Chondrocyte (in vitro differentiated cells): Measurements from ENCODE around the gene FRMD4B. TPM values are rescaled to one million over a fixed set of nuclear protein-coding genes. Genes with fewer than 3 reads are reported as not detected.
"Not testable (repeated sequence)": the region's sequence is repeated elsewhere in the genome, so short reads cannot be mapped to it uniquely, and the experiment has no call there.

Experiments used
- DNase-seq: peaks from one replicate; pipeline ENCODE4 v3.0.0; 2021; ENCODE audit warnings: mixed read lengths, low spot score
- H3K27ac Mint-ChIP-seq: one replicate; pipeline ENCODE4 v1.8.0; 2021; ENCODE audit warnings: mild to moderate bottlenecking, moderate library complexity, mixed read lengths; ENCODE audit not compliant: unreplicated experiment
- H3K27me3 Mint-ChIP-seq: 2 replicates; pipeline ENCODE4 v1.8.0; 2021; ENCODE audit warnings: low read depth, mixed read lengths
- H3K36me3 Mint-ChIP-seq: 2 replicates; pipeline ENCODE4 v1.8.0; 2021; ENCODE audit warnings: low read depth, mixed read lengths
- H3K4me1 Mint-ChIP-seq: 2 replicates; pipeline ENCODE4 v1.8.0; 2021; ENCODE audit warnings: low read depth, mild to moderate bottlenecking, mixed read lengths
- H3K4me3 Mint-ChIP-seq: one replicate; pipeline ENCODE4 v1.8.0; 2021; ENCODE audit warnings: mild to moderate bottlenecking, moderate library complexity, mixed read lengths; ENCODE audit not compliant: unreplicated experiment
- H3K9me3 Mint-ChIP-seq: 2 replicates; pipeline ENCODE4 v1.8.0; 2021; ENCODE audit warnings: low read depth, mixed read lengths
- total RNA-seq: library from RNA; stranded (reverse); gene quantifications from 3 replicates; pipeline ENCODE4 v1.2.1, GENCODE V29; 2021
- TF ChIP-seq, protein P1 (sequence below): fragments of 200-600 bp; sonication (generic); IDR thresholded peaks from 2 replicates; pipeline ENCODE4 v1.5.0; 2021; ENCODE audit warnings: antibody characterized with exemption, mild to moderate bottlenecking, moderate library complexity

The FRMD4B gene
- total RNA-seq, 1 donor from 2014 or later = 4.1 TPM

DNA sequence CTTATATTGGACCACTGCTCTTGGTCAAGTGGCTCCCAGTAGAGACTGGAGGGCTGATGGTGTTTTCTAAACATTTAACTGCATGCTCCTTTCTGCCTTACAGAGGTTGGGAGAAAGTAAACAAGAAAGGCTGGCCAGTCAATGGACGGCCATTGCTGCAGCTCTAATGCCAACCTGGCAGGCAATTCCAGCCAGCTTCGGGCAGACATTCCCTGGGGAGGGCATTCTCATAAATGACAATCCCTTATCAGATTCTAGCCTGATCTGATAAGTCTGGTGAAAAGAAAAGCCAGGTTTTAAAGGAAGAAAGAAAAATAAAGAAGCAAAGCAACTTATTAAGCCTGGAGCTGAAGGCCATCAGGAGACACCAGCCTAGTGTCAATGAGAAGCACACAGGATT, 60.7 kb downstream of the FRMD4B start:
- TF ChIP-seq, protein P1, sequence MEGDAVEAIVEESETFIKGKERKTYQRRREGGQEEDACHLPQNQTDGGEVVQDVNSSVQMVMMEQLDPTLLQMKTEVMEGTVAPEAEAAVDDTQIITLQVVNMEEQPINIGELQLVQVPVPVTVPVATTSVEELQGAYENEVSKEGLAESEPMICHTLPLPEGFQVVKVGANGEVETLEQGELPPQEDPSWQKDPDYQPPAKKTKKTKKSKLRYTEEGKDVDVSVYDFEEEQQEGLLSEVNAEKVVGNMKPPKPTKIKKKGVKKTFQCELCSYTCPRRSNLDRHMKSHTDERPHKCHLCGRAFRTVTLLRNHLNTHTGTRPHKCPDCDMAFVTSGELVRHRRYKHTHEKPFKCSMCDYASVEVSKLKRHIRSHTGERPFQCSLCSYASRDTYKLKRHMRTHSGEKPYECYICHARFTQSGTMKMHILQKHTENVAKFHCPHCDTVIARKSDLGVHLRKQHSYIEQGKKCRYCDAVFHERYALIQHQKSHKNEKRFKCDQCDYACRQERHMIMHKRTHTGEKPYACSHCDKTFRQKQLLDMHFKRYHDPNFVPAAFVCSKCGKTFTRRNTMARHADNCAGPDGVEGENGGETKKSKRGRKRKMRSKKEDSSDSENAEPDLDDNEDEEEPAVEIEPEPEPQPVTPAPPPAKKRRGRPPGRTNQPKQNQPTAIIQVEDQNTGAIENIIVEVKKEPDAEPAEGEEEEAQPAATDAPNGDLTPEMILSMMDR = no peak
- Mint-ChIP-seq H3K4me3 (no peak overlapping the region), H3K36me3 (no peaks in the 10 kb centered on the region), H3K4me1 (peaks cover 40% of the 10 kb centered on the region), H3K27me3 (no peaks in the 10 kb centered on the region), H3K27ac (no peak overlapping the region), H3K9me3 (no peaks in the 10 kb centered on the region)
- no peak for DNase-seq

DNA sequence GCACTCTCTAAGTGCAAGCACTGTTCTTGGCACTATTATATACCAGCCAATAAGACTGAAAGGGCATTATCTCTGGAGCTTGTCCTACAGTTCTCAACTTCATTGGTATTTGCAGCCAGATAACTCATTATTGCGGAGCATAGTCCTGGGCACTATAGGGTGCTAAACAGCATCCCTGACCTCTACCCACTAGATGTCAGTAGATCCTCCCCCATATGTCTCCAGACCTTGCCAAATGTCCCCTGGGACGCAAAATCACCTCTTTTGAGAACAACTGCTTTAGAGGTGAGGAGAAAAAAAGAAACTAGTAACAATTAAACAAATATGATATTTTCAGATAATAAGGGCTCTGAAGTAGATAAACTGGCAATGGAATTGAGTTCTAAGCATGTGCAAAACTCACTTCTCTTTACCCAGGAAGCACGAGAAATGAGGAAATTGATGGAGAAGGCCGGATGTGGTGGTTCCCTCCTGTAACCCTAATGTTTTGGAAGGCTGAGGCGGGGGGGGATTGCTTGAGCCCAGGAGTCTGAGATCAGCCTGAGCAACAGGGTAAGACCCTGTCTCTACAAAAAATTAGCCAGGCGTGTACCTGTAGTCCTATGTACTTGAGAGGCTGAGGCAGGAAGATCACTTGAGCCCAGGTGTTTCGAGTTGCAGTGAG, 61.4 kb downstream of the FRMD4B start:
- Mint-ChIP-seq H3K27ac (no peak overlapping the region), H3K4me3 (no peak overlapping the region), H3K4me1 (peaks cover 36% of the 10 kb centered on the region), H3K27me3 (no peaks in the 10 kb centered on the region), H3K9me3 (no peaks in the 10 kb centered on the region), H3K36me3 (no peaks in the 10 kb centered on the region)
- no peak for DNase-seq
- TF ChIP-seq, protein P1 = peak; percentile 70

DNA sequence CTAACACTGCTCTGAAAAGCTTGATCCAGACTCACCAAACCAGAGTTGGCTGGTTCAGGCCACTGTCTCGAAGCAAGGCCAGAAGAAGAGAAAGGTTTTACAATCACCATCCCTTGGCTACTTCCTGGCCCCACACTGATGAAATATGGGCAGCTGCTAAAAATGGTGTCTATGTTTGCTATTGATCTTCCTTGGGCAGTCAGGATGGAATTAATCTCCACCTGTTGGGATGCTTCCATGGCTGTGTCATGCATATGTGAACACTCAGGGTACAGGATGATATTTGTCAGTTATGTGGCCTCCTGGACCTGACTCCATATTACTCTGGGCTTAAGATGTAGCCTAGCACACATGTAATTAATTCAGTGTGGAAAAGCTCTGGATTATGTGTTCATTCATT, 61.9 kb downstream of the FRMD4B start:
- Mint-ChIP-seq H3K4me1 (peaks cover 36% of the 10 kb centered on the region), H3K27me3 (no peaks in the 10 kb centered on the region), H3K9me3 (no peaks in the 10 kb centered on the region), H3K36me3 (no peaks in the 10 kb centered on the region), H3K4me3 (no peak overlapping the region), H3K27ac (no peak overlapping the region)
- TF ChIP-seq, protein P1 = no peak
- DNase-seq = no peak

DNA sequence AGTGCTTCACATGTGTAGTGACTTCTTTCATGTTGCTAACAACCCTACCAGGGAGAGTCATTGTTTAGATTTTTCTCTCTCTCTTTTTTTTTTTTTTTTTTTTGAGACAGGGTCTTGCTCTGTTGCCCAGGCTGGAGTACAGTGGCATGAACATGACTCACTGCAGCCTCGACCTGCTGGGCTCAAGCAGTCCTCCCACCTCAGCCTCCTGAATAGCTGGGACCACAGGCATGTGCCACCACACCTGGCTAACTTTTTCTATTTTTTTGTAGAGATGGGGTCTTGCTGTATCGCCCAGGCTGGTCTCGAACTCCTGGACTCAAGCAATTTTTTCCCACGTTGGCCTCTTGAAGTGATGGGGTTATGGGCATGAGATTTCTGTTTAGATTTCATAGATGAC, 63.4 kb downstream of the FRMD4B start:
- DNase-seq, H3K27me3 Mint-ChIP-seq, H3K9me3 Mint-ChIP-seq, H3K4me3 Mint-ChIP-seq, H3K36me3 Mint-ChIP-seq, H3K27ac Mint-ChIP-seq: not testable (repeated sequence)
- peaks cover 21% of the 10 kb centered on the region for H3K4me1 Mint-ChIP-seq

DNA sequence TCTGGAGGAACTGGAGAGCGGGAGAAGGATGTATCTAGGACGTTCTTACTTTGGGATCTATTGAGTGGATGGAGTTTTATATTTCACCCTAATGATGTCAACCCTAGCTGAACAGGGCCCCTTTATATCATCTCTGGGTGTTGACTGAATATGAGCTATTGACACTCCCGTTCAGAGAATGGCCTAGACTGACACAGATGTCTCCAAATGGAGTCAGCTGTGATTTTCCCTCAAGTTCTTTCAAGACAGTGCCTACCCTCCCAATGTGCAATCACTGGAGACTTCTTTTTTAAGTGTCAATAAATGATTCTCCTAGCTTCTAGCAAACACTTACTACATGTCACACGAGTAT, 63.8 kb downstream of the FRMD4B start:
- DNase-seq = no peak
- H3K36me3 Mint-ChIP-seq = no peaks in the 10 kb centered on the region
- H3K27ac Mint-ChIP-seq = no peak overlapping the region
- no peaks in the 10 kb centered on the region for H3K9me3 Mint-ChIP-seq
- no peak overlapping the region for H3K4me3 Mint-ChIP-seq
- no peaks in the 10 kb centered on the region for H3K27me3 Mint-ChIP-seq
- TF ChIP-seq, protein P1 = no peak
- peaks cover 17% of the 10 kb centered on the region for H3K4me1 Mint-ChIP-seq
